GM21529 (cell line): ENCODE measurements around the gene LACC1.

Source experiments
- ATAC-seq: cut with Tn5 transposase; IDR thresholded peaks from one replicate; pipeline ENCODE4 v1.9.1; 2021; ENCODE audit not compliant: unreplicated experiment

Gene LACC1

DNA sequence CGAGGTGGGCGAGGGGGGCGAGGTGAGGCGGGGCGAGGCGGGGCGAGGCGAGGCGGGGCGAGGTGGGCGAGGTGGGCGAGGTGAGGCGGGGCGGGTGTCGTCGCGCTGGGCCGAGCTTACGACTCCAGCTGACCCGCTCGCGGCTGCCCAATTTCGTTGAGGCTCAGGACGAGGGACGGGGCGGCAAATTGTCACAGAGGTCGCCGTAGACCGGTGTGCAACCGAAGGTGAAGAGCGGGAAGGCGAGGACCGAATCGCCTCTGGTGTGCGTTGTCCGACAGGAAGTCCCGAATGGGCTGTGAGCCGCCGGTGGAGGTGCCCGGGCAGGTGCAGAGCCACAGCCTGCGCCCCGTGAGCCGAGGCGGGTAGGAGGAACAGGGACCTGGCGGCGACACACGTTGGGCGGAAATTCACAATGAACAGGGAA lies at the start of gene LACC1:
Gene LACC1 (plus strand): TSS at position 150 of the 427 bp plus-strand sequence. CDS start 1,082 bp downstream, outside the sequence.
- ATAC-seq, result peak; percentile 39

DNA sequence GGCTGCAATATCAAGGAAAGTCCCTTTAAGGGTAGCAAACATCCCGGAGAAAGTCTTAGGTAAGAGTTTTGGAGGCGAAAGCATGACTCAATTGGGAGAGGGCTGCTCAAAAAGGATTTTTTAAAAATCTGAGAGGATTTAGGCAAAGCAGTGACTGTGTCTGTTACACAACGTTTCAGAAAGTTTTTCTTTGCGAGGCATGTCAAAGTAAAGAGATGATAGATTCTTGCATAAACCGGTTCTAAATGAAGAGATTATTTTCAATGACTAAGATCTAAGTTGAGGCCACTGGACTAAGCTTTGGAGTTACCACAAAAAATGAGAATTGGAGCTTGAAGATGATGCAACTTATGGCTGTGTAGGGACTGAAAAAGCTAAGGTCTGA lies 49.2 kb upstream of the LACC1 start:
- ATAC-seq, result no peak

DNA sequence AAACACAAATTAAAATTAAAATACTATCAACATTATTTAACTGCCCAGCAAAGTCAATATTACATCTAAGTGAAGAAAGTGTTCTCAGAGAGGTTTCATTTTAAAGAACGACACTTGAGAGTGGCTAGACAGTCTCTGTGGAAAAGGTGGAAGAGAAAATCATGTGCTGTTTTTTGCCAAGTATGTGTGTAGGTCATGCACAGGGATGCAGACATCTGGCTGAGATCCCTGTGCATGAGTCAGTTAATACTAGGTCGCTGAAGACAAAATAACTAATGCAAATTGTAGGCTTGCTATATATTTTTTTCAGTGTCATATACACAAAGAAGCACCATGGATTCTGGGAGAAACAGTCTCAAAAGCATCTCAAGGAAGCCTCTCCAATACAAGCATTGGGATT lies 48.6 kb upstream of the LACC1 start:
- ATAC-seq, result no peak

DNA sequence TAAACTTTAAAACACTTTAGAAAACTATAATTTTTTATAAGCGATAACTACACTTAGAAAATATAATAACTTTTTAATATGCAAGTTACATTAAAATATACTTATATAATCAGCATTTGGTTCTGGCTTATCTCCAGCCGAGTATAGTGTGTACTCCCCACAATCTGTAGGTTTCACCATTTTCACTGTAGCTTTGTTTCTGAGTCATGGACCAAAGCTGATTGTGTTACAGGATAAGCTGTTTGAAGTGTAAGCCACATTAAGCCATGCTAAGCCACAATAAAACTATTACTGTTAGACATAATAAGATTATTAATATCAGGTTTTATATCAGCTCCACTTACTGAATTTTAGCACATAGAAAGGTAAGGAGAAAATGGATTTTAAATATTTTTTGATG lies 44.0 kb upstream of the LACC1 start:
- no peak for ATAC-seq

DNA sequence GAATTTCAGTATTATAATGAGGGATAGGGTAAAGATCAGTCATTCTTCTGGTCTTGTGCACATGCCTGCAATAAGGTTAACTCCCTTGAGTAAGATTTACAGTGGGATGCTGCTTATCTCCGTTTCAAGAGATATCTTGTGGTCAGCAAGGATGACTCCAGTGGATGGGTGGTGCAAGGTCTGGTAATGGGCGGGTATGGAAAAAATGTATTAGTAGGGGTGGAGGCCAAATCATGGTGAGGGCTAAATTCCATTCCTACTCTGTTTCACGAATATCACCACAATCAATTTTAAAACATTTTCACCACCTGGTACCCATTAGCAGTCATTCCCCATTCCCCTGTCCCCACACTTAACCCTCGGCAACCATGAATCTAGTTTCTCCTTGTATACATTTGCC lies 40.8 kb upstream of the LACC1 start:
- no peak for ATAC-seq

DNA sequence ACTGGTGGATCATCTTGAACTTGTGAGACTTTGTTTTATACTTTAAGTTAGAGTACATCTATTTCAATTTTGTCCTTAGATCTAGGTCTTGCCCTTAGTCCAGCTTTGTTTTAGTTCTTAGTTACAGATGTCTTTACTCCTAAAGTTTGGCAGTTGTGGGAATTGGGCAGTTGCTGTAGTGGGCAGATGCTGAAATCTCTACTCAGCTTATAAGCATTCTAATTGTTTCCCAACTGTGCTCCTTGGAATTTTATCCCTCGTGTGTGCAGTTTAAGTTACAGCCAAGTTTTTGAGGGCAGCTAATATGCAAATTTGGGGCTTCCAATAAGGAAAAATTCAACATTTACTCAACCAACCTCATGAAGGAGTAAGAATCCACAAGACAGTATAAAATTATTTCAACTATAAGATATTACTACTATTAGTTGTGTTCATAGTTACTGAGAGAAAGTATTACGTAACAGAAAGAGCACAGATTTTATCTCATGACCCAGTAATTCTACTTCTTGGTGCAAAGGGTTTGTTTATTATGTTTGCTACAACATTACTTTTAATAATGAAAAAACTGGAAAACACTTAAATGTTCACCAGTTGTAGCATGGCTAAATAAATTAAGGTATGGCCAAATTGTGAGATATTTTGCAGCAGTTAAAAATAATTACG lies 33.1 kb upstream of the LACC1 start:
- ATAC-seq, result no peak

DNA sequence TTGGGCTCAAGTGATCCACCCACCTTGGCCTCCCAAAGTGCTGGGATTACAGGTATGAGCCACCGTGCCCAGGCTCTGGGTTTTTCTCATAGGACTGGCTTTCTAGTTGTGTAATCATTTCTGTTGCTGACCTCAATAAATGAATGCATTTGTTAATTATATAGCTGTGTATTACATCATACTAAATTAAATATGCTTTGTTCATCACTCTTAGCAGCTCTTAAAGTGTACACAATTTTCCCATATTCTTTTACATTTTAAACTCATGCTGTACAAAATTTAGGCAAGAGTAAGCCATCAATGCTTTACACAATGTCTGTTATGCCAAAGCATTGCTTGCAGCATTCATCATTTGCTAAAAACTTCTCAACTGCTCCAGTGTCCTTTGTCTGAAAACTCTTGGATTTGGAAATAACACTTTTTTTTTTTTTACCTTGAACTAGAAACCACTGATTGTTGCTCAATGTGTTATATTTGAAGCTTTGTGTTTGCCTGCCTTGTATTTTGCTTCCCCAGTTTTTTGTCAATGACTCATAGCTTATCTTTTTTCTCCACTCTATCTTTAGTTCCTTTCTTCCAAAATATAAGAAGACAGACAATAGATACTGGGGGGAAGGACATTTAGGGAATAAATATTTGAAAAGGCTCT lies 31.6 kb upstream of the LACC1 start:
- no peak for ATAC-seq

DNA sequence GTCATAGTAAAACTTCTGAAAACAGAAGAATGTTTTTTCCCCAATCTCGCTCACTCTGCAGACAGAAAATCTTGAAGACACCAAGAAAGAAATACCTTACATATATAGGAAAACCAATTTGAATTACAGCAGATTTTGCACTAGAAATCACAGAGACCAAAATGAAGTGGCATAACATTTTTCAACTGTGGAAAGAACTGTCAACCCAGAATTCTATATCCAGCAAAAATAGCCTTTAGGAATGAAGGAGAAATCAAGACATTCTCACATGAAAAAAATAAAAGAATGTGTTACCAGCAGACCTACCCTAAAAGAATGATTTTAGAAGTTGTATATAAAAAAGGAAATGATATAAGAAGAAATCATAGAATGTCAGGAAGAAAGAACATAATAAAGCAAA lies 28.8 kb upstream of the LACC1 start:
- no peak for ATAC-seq

DNA sequence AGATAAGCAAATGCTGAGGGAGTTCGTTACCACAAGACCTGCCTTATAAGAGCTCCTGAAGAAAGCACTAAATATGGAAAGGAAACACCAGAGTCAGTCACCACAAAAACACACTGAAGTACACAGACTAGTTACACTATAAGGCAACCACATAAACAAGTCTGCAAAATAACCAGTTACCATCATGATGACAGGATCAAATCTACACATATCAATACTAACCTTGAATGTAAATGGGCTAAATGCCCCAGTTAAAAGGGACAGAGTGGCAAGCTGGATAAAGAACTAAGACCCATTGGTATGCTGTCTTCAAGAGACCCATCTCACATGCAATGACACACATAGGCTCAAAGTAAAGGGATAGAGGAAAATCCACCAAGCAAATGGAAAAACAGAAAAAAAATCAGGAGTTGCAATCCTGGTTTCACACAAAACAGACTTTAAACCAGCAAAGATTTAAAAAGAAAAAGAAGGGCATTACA lies 26.7 kb upstream of the LACC1 start:
- no peak for ATAC-seq

DNA sequence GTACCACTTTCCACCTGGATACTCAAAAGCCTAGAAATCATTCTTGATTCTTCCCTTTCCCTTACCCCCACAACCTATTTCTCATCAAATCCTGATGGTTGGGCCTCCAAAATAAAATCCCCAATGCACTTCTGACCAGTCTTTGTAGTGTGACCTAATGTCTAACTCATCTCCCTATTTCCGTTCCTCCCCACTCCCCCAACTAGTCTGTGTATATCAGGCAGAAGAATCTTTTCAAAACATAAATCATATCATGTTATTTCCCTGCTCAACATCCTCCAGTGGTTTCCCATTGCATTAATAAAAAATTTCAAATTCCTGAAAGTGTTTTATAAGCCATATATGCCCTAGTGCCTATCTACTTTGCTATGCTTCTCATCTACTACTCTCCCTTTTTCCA lies 17.8 kb upstream of the LACC1 start:
- no peak for ATAC-seq

DNA sequence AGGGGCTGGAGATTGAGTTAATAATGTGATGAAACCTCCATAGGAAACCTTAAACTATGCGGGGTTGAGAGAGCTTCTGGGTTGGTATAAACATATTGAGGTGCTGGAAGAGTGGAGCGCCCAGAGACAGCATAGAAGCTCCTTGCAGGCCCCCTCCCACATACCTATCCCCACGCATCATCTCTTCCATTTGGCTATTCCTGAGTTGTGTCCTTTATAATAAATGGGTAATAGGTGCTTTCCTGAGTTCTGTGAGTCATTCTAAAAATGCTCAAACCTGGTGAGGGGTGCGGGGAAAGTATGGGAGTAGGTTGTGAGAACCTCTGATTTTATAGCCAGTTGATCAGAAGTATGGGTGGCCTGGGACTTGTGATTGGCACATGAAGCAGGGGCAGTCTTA lies 14.8 kb upstream of the LACC1 start:
- no peak for ATAC-seq

DNA sequence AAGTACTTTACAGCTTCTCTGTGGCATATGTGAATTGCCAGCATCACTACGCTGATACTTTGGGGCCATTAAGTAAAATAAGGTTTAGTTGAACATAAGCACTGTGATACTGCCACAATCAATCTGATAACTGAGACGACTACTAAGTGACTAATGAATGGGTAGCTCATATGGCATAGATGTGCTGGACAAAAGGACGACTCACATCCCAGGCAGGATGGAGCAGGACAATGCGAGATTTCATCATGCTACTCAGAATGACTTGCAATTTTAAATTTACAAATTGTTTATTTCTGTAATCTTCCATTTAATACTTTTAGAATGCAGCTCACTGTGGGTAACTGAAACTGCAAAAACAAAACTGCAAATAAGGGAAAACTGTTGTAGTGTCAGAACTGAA lies 13.8 kb upstream of the LACC1 start:
- no peak for ATAC-seq

DNA sequence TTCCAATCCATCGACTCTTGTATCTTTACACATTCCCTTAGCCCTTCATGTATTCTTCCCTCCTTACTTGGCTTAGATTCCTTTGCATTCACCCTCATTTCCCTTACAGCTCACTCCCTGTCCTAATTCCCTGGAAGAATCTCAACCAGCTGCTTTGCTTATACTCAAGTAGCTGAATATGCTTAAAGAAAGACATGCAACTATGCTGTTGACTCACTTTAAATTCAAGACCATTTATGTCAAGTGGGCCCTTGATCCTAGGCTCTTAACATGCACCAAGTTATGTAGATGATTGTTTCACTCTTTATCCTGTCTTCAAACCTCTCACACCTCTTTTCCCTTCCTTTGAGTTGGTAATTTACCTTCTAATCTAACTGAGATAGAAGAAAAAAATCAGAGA lies 7.5 kb upstream of the LACC1 start:
- ATAC-seq, result no peak

DNA sequence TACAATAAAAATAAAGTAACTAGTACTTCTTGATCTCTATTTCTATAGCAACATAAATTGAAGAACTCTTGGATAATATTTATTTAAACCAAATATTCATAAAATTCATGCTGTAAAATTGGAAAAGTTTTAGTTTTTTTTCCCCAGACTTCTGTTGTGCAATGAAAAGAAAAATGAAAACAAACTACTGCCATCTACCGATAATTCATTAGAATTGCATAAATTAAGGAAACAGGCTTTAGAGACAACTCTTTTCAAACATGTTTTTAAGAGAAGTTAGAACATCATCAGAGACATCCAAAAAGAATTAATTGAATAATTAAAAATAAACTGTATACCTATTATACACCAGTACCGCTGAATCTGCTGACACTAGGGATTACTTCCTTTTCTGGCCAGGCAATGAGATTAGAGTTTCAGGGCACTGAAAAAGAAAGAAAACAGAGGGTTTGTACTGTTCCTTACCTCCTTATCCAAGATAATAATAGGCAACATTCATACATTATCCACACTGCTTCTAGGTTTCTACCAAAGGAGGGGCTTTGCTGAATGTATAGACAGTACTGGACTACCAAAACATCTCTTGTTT lies 5.1 kb upstream of the LACC1 start:
- no peak for ATAC-seq

DNA sequence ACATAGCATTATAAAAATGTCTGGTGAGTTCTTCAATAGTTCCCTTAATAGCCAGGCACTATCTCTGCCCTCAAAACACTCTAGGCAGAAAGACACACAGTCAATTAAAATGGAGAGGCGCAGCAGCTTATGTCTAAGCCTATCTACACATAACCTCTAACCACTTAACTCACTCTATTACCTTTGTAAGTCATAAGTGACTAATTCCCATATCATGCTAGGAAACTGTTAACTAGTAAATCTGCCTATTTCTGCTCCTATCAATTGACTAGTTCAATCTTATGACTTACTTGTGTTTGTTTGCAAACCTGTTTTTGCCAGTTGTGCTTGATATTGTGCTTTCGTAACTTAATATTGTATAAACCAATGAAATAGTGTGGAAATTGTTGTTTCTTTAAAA lies 3.3 kb upstream of the LACC1 start:
- no peak for ATAC-seq

DNA sequence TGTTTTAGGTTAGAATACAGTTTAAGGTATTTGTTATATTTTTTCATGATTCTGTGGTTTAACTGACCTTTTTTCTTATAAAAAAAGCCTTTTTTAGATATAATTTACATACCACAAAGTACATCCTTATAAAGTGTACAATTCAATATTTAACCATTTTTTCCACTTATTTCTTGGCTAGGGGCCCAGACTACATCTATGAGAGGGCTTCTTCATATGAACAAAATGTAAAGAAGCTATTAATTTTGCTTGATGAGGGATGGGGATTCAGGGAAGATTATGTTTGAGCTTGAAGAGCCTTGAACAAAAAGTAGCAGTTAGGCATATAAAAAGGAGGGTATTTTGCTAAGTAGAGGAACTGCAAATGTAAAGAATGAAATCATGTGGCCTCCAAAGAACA lies 2.4 kb upstream of the LACC1 start:
- no peak for ATAC-seq

DNA sequence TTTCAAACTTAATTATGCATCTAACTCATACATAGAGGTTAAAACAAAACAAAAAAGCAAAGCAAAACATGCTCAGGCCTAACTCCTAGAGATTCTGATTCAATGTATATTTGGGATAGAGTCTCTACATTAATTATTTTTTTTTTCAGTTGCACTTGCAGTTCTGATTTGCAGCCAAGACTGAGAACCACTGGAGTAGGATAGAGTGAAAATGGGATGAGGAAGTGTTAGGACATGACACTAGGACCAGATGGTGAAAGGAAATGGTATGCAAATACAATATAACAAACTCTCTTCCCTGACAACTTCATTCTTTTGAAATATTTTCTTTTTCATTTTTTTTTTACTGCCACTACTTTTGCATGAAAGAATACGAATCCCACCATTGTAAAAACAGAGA lies 1.9 kb upstream of the LACC1 start:
- ATAC-seq, result no peak

DNA sequence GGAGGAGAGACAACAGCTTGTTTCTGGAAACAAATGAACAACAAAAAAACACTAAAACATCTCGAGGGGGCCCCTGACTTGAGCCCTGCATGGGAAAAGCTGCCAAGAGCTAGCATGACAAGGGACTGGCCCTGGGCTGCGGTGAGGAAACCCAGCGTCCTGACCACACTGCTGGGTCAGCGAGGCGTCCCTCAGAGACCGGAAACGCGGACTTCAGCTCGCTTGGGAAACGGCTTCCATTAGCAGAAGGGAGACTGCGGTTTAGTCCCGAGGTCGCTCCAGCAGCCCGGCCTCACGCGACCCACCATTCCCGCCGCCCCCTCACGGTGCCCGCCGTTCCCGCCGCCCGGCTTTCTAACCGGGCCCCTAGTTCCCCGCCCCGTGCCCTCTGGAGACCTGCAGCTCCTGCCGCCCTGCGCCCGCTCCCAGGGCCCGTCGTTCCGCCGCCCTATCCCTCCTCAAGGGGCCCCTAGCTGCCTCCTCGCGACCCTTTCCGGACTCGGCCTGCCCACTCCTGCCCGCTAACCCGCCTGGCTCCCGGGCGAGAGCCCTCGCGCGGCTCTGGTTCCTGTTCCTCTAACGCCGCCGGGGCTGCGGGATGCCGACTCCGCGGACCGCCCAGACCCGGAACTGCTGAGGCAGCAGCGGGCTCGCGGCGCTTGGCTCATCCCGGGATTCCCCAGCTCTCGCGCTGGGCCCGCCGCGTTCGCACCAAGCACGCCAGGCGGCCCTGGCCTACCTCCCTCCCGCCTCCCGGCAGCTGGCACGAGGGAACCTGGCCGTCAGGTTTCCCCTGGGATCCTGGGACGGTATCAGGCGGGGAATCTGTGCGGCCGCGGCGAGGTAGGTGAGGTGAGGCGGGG lies 581 bp upstream of the LACC1 start, which contains the start of gene CCDC122:
Gene CCDC122 (minus strand): TSS at position 849 of the 863 bp plus-strand sequence. CDS start 10,364 bp downstream, outside the sequence.
- peak; percentile 82 for ATAC-seq

DNA sequence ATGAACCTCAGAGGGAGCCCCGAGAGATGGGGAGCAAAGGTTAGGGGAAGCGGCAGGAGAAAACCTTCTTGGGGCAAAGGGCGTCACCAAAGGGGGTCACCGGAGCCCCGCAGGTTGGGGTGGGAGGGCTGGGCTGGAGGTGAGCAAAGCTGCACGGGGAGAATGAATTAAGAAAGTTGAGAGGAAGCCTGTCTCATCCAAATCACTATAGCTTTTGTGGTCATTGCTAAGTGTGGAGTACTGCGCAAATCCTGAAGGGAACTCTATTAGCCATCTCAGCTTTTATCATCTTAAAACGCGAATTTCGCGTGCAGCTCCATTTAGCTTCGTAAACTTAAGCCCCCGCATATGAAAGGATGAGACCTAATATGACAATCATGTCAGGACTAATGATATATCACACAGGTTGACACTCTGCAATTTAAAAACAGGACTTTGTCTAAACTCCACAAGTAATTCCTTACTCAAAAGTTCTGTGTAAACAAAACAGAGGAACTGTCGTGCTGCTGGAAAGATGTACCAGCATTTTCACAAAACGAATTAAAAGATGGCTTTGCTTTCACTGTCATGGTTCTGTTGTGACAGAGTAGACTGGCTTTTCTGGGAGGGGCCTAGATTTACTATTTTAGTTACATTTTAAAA lies 631 bp downstream of the LACC1 start:
- ATAC-seq, result no peak

DNA sequence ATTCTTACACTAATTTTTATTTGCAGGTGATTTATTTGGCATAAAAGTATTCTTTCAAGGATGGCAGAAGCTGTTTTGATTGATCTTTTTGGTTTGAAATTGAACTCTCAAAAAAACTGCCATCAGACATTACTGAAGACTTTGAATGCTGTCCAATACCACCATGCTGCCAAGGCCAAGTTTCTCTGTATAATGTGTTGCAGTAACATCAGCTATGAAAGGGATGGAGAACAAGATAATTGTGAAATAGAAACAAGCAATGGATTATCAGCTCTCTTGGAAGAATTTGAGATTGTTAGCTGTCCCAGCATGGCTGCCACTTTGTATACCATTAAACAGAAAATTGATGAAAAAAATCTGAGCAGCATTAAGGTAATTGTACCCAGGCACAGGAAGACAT lies 1.2 kb downstream of the LACC1 start:
- ATAC-seq, result no peak

DNA sequence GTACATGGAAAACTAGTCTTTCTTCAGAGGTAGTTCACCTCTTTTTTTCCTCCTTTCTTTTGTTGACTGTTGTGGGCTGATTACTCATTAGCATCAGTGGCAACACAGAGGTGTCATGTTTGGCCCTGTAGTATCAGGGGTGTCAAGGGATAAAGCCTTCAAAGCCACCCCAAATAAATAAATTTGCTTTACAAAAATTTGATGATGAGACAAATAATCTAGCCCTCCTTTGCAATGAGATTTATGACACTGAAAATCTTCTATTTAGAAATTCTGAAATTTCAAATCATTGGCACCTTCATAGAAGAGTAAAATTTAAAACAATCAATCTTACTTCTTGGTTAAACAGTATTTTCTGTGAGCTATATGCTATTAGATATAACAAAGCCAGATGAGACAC lies 1.9 kb downstream of the LACC1 start:
- ATAC-seq, result no peak
